ENCODE measurements around the gene RFXAP. TPM values are rescaled to one million over a fixed set of nuclear protein-coding genes. Genes with fewer than 3 reads are reported as not detected.

The RFXAP gene
- total RNA-seq, 1 donor from 2014 or later: 5.3 TPM

DNA sequence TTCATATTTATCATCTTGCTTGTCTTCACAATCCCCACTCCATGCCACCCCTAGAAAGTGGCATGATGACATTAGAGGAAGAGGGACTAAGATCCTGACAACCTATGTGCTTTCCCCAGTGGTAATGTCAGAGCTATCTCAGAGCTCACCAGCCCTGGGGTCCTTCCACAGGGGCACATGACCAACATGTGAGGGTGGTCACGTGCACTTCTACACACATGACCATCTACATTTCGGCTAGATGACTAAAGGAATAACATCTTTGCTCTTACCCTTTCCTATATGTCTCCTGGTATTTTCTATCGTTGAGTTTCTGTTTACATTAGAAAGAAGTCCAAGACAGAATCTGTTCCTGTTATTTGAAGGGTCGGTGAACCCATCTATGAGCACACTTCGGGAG lies 46.2 kb downstream of the RFXAP start:
- DNase-seq (no peak), ATAC-seq (no peak)
- TF ChIP-seq, protein P1, sequence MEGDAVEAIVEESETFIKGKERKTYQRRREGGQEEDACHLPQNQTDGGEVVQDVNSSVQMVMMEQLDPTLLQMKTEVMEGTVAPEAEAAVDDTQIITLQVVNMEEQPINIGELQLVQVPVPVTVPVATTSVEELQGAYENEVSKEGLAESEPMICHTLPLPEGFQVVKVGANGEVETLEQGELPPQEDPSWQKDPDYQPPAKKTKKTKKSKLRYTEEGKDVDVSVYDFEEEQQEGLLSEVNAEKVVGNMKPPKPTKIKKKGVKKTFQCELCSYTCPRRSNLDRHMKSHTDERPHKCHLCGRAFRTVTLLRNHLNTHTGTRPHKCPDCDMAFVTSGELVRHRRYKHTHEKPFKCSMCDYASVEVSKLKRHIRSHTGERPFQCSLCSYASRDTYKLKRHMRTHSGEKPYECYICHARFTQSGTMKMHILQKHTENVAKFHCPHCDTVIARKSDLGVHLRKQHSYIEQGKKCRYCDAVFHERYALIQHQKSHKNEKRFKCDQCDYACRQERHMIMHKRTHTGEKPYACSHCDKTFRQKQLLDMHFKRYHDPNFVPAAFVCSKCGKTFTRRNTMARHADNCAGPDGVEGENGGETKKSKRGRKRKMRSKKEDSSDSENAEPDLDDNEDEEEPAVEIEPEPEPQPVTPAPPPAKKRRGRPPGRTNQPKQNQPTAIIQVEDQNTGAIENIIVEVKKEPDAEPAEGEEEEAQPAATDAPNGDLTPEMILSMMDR (IDR thresholded peaks at IDR 0.05): no peak
- Histone ChIP-seq H3K4me1 (no peaks in the 10 kb centered on the region), H3K4me3 (no peak overlapping the region), H3K36me3 (no peaks in the 10 kb centered on the region), H3K27ac (no peak overlapping the region), H3K9me3 (no peaks in the 10 kb centered on the region), H3K27me3 (no peaks in the 10 kb centered on the region)
- intact Hi-C loops (cut with DNase I): no loop called here

DNA sequence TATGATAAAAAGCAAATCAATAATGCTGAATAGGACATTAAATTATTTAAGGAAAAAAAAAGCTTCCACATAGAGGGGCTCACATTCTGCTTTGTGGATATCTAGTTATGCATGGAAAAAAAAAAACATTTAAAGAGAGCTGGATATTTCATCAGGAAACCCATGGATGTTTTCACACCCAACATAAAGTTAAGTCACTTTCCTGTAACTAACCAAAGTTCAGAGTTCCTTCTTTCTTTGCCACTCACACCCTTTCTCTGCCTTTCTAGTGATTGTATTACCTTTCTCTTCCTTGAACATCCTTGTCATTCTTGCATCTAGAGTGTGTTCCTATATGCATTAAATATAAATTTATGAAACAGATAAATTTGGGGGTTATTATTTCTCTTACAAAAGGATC lies 47.2 kb downstream of the RFXAP start:
- Histone ChIP-seq H3K27ac (no peak overlapping the region), H3K27me3 (no peaks in the 10 kb centered on the region), H3K4me3 (no peak overlapping the region), H3K36me3 (no peaks in the 10 kb centered on the region), H3K9me3 (no peaks in the 10 kb centered on the region), H3K4me1 (no peaks in the 10 kb centered on the region)
- intact Hi-C loops (cut with DNase I): no loop called here
- TF ChIP-seq, protein P1 (IDR thresholded peaks at IDR 0.05): no peak
- ATAC-seq: no peak
- no peak for DNase-seq

DNA sequence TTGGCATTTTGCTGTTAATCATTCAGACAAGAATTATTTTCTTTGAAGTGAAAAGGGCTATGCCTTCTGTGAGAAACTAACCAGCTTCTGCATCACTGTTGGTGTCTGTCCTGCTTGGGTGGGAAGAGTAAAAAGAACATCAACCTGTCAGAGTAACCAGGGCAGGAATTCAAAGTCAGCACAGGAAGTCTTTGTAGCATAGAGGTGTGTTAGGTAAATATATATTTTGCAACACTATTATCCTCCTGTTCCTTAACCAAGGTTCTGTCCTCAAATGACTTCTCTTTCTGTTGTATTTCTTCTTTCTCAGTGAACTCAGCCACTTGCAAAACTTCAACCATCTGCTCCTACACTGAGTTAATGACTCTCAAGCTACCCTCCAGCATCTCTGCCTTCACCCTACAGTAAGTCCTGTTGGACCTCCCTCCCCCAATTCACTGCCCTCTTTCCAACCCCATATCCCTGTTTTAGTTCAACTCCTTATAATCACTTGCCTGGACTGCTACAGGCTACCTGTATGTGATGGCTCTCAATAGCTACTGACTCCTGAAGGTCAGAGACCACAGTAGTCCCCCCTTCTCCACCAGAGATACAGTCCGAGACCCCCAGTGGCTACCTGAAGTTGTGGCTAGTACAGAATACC lies 51.1 kb downstream of the RFXAP start:
- Histone ChIP-seq H3K36me3 (peaks cover 7% of the 10 kb centered on the region), H3K4me1 (no peaks in the 10 kb centered on the region), H3K9me3 (no peaks in the 10 kb centered on the region), H3K27me3 (no peaks in the 10 kb centered on the region), H3K4me3 (no peak overlapping the region), H3K27ac (no peak overlapping the region)
- TF ChIP-seq, protein P1 (IDR thresholded peaks at IDR 0.05): no peak
- DNase-seq (no peak), ATAC-seq (peak; percentile 39)
- intact Hi-C loops (cut with DNase I): no loop called here

DNA sequence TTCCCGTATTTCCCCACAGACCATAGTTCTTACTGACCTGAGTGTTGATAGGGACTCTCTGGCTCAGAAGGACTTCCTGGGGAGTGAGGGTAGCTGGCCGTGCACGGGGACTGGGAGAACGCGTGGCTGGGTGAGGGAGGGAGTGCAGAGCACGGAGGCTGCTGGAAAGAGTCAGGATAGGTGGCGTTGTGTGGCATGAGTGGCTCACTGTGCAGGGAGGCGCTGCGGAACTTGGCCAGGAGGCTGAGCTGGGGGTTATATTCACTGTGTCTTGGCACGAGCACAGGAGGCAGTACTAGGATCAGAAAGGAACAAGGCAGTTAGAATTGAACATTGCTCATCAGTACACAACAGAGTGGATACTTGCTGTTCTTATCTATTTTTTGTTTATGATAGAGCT lies 53.6 kb downstream of the RFXAP start:
- ATAC-seq (peak; percentile 41), DNase-seq (no peak)

DNA sequence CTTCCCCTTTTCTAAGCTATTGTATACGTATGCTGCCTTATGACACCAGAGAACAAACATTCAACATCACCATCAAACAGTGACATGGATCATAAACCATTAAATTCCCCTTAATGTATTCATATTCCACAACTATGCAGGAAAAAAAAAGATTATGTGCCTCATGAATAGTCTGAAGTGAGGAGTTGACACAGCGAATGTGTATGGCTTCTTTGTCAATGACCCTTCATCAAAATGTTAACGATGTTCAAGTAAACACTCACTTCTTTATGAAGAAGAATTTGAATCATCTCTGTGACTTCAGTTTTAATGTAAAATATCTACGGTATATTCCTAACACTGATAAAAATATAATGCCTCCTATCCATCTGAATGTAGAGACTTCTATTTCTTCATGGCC lies 56.4 kb downstream of the RFXAP start:
- Histone ChIP-seq H3K4me1 (no peaks in the 10 kb centered on the region), H3K36me3 (peaks cover 7% of the 10 kb centered on the region), H3K4me3 (no peak overlapping the region), H3K27me3 (no peaks in the 10 kb centered on the region), H3K27ac (no peak overlapping the region), H3K9me3 (no peaks in the 10 kb centered on the region)
- TF ChIP-seq, protein P1 (IDR thresholded peaks at IDR 0.05): no peak
- intact Hi-C loops (cut with DNase I): no loop called here
- no peak for ATAC-seq
- DNase-seq: no peak

More for the DNA sequence above, 53.6 kb downstream of the RFXAP start:
- intact Hi-C loops (cut with DNase I): no loop called here
- TF ChIP-seq, protein P1 (IDR thresholded peaks at IDR 0.05): no peak
- Histone ChIP-seq H3K4me3 (no peak overlapping the region), H3K36me3 (peaks cover 7% of the 10 kb centered on the region), H3K4me1 (no peaks in the 10 kb centered on the region), H3K27me3 (no peaks in the 10 kb centered on the region), H3K9me3 (no peaks in the 10 kb centered on the region), H3K27ac (no peak overlapping the region)

DNA sequence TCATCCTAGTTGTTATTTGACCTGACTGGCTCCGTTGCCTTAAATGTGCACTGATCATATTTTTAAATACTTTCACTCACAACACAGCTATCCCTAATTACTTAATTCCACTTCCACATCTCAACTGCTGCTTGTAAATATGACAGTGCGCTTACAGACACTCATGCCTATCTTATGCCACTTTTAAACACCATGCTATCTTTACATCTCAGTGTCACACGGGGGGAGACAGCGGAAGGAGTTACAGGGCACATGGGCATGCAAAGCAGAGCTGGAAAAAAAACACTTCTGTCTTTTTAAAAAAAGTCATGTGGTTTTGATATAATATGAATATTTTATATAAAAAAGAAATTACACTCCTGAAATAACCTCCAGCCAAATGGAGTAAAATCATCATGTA lies 56.9 kb downstream of the RFXAP start:
- Histone ChIP-seq H3K9me3 (no peaks in the 10 kb centered on the region), H3K27ac (no peak overlapping the region), H3K4me1 (no peaks in the 10 kb centered on the region), H3K36me3 (peaks cover 7% of the 10 kb centered on the region), H3K4me3 (no peak overlapping the region), H3K27me3 (no peaks in the 10 kb centered on the region)
- intact Hi-C loops (cut with DNase I): no loop called here
- DNase-seq (no peak), ATAC-seq (no peak)
- TF ChIP-seq, protein P1 (IDR thresholded peaks at IDR 0.05): no peak
